GM12878 (cell line): Measurements from ENCODE around the gene GPR151. TPM values are rescaled to one million over a fixed set of nuclear protein-coding genes. Genes with fewer than 3 reads are reported as not detected.

Source experiments
- ATAC-seq: fragments of 200-7000 bp; cut with Tn5 transposase; 3 replicates; pipeline ENCODE4 v1.9.1; 2020; ENCODE audit warnings: mild to moderate bottlenecking, moderate library complexity
- BruUV-seq: library from RNA; stranded (reverse); fragments of 400-500 nt; replicated peaks from 2 replicates; lab custom pipeline; 2021; lab: Mats Ljungman, UMichigan
- CTCF ChIA-PET: fragments of 300-600 bp; sonication (Branson Sonifier 250); formaldehyde crosslinking; extraction: SDS; loops from one replicate; lab custom pipeline; 2021; ENCODE audit warnings: inconsistent platforms; lab: Yijun Ruan, JAX
- POLR2A ChIA-PET: fragments of 350-600 bp; formaldehyde crosslinking; extraction: SDS; loops from one replicate; lab custom pipeline; 2021; ENCODE audit warnings: inconsistent platforms; lab: Charles Lee
- RAD21 ChIA-PET: fragments of 300-600 bp; sonication (Branson Sonifier 250); formaldehyde crosslinking; loops from one replicate; lab custom pipeline; 2023; ENCODE audit warnings: antibody characterized with exemption; ENCODE audit not compliant: unreplicated experiment; lab: Charles Lee
- SMC1A ChIA-PET: fragments of 300-600 bp; sonication (Branson Sonifier 250); formaldehyde crosslinking; loops from one replicate; lab custom pipeline; 2023; ENCODE audit not compliant: unreplicated experiment, uncharacterized antibody; lab: Charles Lee
- DNase-seq: peaks from one replicate; pipeline ENCODE4 v3.0.0-alpha.2; 2011; ENCODE audit warnings: low read depth, low spot score
- FAIRE-seq: peaks from 3 replicates; lab custom pipeline; 2011; peaks lifted over from hg19 to GRCh38; lab: Jason Lieb, UNC
- H2AFZ ChIP-seq: 2 replicates; pipeline ENCODE4 v1.6.0; 2011; ENCODE audit warnings: low read depth, low read length, control low read depth; ENCODE audit not compliant: control insufficient read depth
- H3K27ac ChIP-seq: 2 replicates; pipeline ENCODE4 v1.5.1; 2011; ENCODE audit warnings: control low read depth; ENCODE audit not compliant: control insufficient read depth, insufficient read depth
- H3K27me3 ChIP-seq, 2 experiments: replicated peaks in 1 of 2; 2 replicates each; pipeline versions ENCODE4 v1.6.0 to v1.6.1; 2011; ENCODE audit warnings: low read length in 1 of 2; ENCODE audit not compliant: control insufficient read depth in 2 of 2, insufficient read depth in 2 of 2
- H3K36me3 ChIP-seq, 2 experiments: 2 replicates each; pipeline ENCODE4 v1.5.1; 2011; ENCODE audit warnings: low read length in 1 of 2; ENCODE audit not compliant: control insufficient read depth in 2 of 2, insufficient read depth in 2 of 2
- H3K4me1 ChIP-seq: 2 replicates; pipeline ENCODE4 v1.6.1; 2011; ENCODE audit warnings: mild to moderate bottlenecking, low read length, moderate library complexity, mixed read lengths; ENCODE audit not compliant: control insufficient read depth, insufficient read depth
- H3K4me2 ChIP-seq: 2 replicates; pipeline ENCODE4 v1.6.0; 2011; ENCODE audit warnings: control low read depth; ENCODE audit not compliant: control insufficient read depth, insufficient read depth
- H3K4me3 ChIP-seq: fragments of 200-600 bp; sonication (generic); 2 replicates; pipeline ENCODE4 v1.5.1; 2016
- H3K79me2 ChIP-seq: 2 replicates; pipeline ENCODE4 v1.6.0; 2011; ENCODE audit warnings: low read length; ENCODE audit not compliant: control insufficient read depth, insufficient read depth
- H3K9ac ChIP-seq: 2 replicates; pipeline ENCODE4 v1.8.0; 2011; ENCODE audit warnings: low read length, control low read depth, mixed read lengths; ENCODE audit not compliant: control insufficient read depth, insufficient read depth
- H3K9me3 ChIP-seq: replicated peaks from 3 replicates; pipeline ENCODE4 v1.5.1; 2011; ENCODE audit warnings: mild to moderate bottlenecking, low read length; ENCODE audit not compliant: control insufficient read depth, insufficient read depth
- H4K20me1 ChIP-seq: 2 replicates; pipeline ENCODE4 v1.6.0; 2011; ENCODE audit not compliant: control insufficient read depth, insufficient read depth
- FOXM1 ChIP-seq: IDR thresholded peaks from 2 replicates; pipeline ENCODE4 v1.6.1; 2012; ENCODE audit warnings: low read depth, mild to moderate bottlenecking, inconsistent platforms, low read length, moderate library complexity
- RFX5 ChIP-seq: IDR thresholded peaks from 2 replicates; pipeline ENCODE4 v1.6.1; 2011; ENCODE audit warnings: low read depth, low read length, improper control_type of control experiment
- SMC3 ChIP-seq: IDR thresholded peaks from 2 replicates; pipeline ENCODE4 v1.6.1; 2011; ENCODE audit warnings: low read length, improper control_type of control experiment, borderline replicate concordance
- in situ Hi-C: fragments of 300-500 bp; cut with MboI; formaldehyde crosslinking; loops from 9 replicates; pipeline ENCODE4 v1.14.3; 2018; ENCODE audit warnings: mixed read lengths
- intact Hi-C: fragments of 100-400 bp; cut with micrococcal nuclease; formaldehyde crosslinking; loops from one replicate; pipeline ENCODE4 v1.14.2; 2022; ENCODE audit not compliant: unreplicated experiment
- polyA plus RNA-seq, 11 experiments: library from polyadenylated mRNA; depleted of rRNA in 4 of 11; unstranded in 6 of 11; stranded (reverse) in 5 of 11; fragments of >200 nt; fragmentation: Nextera tagmentation in 4 of 11; fragmentation: Illumina TruSeq in 1 of 11; extraction: Ambion mirVana in 4 of 11; extraction: Trizol in 1 of 11; gene quantifications; 1 replicate in 1 of 11; 2 replicates in 10 of 11; pipeline versions ENCODE4 v1.2.1 to v1.2.3, GENCODE V29; 2011 to 2016; ENCODE audit warnings: inconsistent platforms in 2 of 11, missing spikeins in 2 of 11, low read depth in 1 of 11
- total RNA-seq, 4 experiments: library from RNA; depleted of rRNA in 3 of 4; stranded (reverse); fragments of >200 nt in 3 of 4; fragmentation: Illumina TruSeq in 1 of 4; extraction: Trizol in 1 of 4; gene quantifications; 2 replicates each; pipeline versions ENCODE4 v1.2.1 to v1.2.3, GENCODE V29; 2013 to 2021
- TF ChIP-seq, protein P1 (sequence below): IDR thresholded peaks from 2 replicates; pipeline ENCODE4 v1.6.1; 2012; ENCODE audit warnings: mild to moderate bottlenecking, low read depth, low read length
- TF ChIP-seq, protein P2 (sequence below): IDR thresholded peaks from 2 replicates; pipeline ENCODE4 v1.6.1; 2012; ENCODE audit warnings: low read depth, low read length, improper control_type of control experiment
- TF ChIP-seq, protein P3 (sequence below): fragments of 450-650 bp; IDR thresholded peaks from 2 replicates; pipeline ENCODE4 v1.6.1; 2016; ENCODE audit warnings: mild to moderate bottlenecking

GPR151 gene
- total and polyA plus RNA-seq, 10 of the 15 experiments (the other 5 are each of a cell fraction or from before 2014, with no cell fraction given), result 0.11 TPM; not detected in 9

DNA sequence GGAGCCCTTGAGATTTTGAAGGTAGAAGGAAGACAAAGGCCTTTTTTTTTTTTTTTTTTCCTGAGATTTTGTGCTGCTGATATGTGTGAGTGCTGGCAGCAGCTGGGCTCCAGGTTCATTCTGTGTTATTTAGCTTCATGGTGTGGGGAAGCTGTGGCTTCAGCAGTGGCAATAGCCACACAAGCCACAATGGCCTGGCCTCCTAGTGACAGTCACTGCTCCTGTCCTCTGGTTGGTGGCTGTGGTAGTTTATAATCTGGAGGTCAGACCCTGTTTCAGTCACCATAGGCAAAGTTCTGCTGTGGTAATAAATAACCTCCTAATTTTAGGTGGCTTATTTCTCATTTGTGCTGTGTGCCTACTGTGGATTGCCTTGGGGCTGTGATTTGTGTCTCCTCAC lies 28.2 kb upstream of the GPR151 start:
- H3K9me3 ChIP-seq, result no peaks in the 10 kb centered on the region
- ATAC-seq (no peak), FAIRE-seq (no peak), DNase-seq (no peak)
- H3K4me2 ChIP-seq, result no peak overlapping the region
- H3K4me1 ChIP-seq, result no peaks in the 10 kb centered on the region
- H3K4me3 ChIP-seq, result no peak overlapping the region
- no peaks in the 10 kb centered on the region for H3K27me3 ChIP-seq
- POLR2A ChIA-PET, result interaction anchor here (0.7 kb wide), 1 partner anchor 680 kb away, joined by 3 read pairs; no protein-coding TSS in a partner anchor
- no peak overlapping the region for H3K9ac ChIP-seq
- CTCF ChIA-PET, result interaction anchor here (0.6 to 5.8 kb wide), 2 partner anchors 12 kb away, joined by 3 to 79 read pairs; no protein-coding TSS in a partner anchor
- SMC1A ChIA-PET, result no interaction called here
- no TSS peak for BruUV-seq
- RAD21 ChIA-PET, result interaction anchor here (2.5 kb wide), 1 partner anchor 422 kb away, joined by 33 read pairs; no protein-coding TSS in a partner anchor
- H4K20me1 ChIP-seq, result no peaks in the 10 kb centered on the region
- no peaks in the 10 kb centered on the region for H3K36me3 ChIP-seq
- intact Hi-C loops, result loop anchor here (5.0 kb wide), 2 partner anchors 78 to 118 kb away; no protein-coding TSS in a partner anchor
- H3K79me2 ChIP-seq, result no peaks in the 10 kb centered on the region
- in situ Hi-C loops, result loop anchor here (5.0 kb wide), 2 partner anchors 423 to 643 kb away; no protein-coding TSS in a partner anchor
- no peak overlapping the region for H2AFZ ChIP-seq
- no peak overlapping the region for H3K27ac ChIP-seq
- no peak for TF ChIP-seq SMC3
- TF ChIP-seq, protein P1, sequence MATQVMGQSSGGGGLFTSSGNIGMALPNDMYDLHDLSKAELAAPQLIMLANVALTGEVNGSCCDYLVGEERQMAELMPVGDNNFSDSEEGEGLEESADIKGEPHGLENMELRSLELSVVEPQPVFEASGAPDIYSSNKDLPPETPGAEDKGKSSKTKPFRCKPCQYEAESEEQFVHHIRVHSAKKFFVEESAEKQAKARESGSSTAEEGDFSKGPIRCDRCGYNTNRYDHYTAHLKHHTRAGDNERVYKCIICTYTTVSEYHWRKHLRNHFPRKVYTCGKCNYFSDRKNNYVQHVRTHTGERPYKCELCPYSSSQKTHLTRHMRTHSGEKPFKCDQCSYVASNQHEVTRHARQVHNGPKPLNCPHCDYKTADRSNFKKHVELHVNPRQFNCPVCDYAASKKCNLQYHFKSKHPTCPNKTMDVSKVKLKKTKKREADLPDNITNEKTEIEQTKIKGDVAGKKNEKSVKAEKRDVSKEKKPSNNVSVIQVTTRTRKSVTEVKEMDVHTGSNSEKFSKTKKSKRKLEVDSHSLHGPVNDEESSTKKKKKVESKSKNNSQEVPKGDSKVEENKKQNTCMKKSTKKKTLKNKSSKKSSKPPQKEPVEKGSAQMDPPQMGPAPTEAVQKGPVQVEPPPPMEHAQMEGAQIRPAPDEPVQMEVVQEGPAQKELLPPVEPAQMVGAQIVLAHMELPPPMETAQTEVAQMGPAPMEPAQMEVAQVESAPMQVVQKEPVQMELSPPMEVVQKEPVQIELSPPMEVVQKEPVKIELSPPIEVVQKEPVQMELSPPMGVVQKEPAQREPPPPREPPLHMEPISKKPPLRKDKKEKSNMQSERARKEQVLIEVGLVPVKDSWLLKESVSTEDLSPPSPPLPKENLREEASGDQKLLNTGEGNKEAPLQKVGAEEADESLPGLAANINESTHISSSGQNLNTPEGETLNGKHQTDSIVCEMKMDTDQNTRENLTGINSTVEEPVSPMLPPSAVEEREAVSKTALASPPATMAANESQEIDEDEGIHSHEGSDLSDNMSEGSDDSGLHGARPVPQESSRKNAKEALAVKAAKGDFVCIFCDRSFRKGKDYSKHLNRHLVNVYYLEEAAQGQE, result no peak
- no peak for TF ChIP-seq FOXM1
- TF ChIP-seq, protein P2, sequence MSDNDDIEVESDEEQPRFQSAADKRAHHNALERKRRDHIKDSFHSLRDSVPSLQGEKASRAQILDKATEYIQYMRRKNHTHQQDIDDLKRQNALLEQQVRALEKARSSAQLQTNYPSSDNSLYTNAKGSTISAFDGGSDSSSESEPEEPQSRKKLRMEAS, result no peak
- TF ChIP-seq RFX5, result no peak
- TF ChIP-seq, protein P3, sequence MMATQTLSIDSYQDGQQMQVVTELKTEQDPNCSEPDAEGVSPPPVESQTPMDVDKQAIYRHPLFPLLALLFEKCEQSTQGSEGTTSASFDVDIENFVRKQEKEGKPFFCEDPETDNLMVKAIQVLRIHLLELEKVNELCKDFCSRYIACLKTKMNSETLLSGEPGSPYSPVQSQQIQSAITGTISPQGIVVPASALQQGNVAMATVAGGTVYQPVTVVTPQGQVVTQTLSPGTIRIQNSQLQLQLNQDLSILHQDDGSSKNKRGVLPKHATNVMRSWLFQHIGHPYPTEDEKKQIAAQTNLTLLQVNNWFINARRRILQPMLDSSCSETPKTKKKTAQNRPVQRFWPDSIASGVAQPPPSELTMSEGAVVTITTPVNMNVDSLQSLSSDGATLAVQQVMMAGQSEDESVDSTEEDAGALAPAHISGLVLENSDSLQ, result no peak
